ENCODE measurements around the gene PADI1.

DNA sequence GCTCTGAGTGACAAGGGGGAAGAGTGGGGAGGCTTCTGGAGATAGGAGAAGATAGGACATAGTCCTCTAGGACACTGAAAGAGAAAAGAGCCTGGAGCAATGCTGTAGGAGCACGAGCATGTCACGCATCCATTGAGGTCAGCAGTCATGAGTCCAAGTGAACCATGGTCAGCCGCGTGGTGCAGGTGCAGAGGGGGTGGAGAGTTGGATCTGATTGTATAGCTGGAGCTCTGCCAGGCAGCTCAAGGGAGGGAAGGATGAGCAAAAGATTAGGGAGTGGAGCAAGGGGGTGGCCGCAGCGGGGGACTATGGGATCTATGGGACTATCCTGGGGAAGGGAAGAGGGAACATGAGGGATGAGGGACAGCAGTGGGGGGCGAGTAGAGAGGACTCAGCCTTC, 14.0 kb downstream of the PADI1 start:
- TF ChIP-seq CREB5 (CRISPR knock-in tag; IDR thresholded peaks at IDR 0.05; ENCODE audit: low read depth) (no peak), ZNF565 (CRISPR knock-in tag; conservative IDR thresholded peaks at IDR 0.05; ENCODE audit: low read depth) (no peak), ZC3H10 (CRISPR knock-in tag; IDR thresholded peaks at IDR 0.05) (no peak), ESRRG (CRISPR knock-in tag; IDR thresholded peaks at IDR 0.05) (no peak), TCF4 (CRISPR knock-in tag; IDR thresholded peaks at IDR 0.05; ENCODE audit: borderline replicate concordance) (no peak), ZNF8 (CRISPR knock-in tag; IDR thresholded peaks at IDR 0.05) (no peak), ZNF70 (CRISPR knock-in tag; IDR thresholded peaks at IDR 0.05) (no peak), TSHZ2 (CRISPR knock-in tag; IDR thresholded peaks at IDR 0.05) (no peak)
- TF ChIP-seq, protein P1, sequence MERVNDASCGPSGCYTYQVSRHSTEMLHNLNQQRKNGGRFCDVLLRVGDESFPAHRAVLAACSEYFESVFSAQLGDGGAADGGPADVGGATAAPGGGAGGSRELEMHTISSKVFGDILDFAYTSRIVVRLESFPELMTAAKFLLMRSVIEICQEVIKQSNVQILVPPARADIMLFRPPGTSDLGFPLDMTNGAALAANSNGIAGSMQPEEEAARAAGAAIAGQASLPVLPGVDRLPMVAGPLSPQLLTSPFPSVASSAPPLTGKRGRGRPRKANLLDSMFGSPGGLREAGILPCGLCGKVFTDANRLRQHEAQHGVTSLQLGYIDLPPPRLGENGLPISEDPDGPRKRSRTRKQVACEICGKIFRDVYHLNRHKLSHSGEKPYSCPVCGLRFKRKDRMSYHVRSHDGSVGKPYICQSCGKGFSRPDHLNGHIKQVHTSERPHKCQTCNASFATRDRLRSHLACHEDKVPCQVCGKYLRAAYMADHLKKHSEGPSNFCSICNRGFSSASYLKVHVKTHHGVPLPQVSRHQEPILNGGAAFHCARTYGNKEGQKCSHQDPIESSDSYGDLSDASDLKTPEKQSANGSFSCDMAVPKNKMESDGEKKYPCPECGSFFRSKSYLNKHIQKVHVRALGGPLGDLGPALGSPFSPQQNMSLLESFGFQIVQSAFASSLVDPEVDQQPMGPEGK (CRISPR knock-in tag; IDR thresholded peaks at IDR 0.05; ENCODE audit: borderline replicate concordance): no peak

Data from SK-N-SH treated with all-trans-retinoic acid at 6 μM for 48 hours (cell line).